HG03354 (cell line): Measurements from ENCODE around the gene KEAP1.
"Not testable (repeated sequence)": the region's sequence is repeated elsewhere in the genome, so short reads cannot be mapped to it uniquely, and the experiment has no call there.

ENCODE experiments used
- ATAC-seq: cut with Tn5 transposase; IDR thresholded peaks from one replicate; pipeline ENCODE4 v1.9.1; 2021; ENCODE audit warnings: mild to moderate bottlenecking; ENCODE audit not compliant: unreplicated experiment, poor library complexity, severe bottlenecking

KEAP1 gene

DNA sequence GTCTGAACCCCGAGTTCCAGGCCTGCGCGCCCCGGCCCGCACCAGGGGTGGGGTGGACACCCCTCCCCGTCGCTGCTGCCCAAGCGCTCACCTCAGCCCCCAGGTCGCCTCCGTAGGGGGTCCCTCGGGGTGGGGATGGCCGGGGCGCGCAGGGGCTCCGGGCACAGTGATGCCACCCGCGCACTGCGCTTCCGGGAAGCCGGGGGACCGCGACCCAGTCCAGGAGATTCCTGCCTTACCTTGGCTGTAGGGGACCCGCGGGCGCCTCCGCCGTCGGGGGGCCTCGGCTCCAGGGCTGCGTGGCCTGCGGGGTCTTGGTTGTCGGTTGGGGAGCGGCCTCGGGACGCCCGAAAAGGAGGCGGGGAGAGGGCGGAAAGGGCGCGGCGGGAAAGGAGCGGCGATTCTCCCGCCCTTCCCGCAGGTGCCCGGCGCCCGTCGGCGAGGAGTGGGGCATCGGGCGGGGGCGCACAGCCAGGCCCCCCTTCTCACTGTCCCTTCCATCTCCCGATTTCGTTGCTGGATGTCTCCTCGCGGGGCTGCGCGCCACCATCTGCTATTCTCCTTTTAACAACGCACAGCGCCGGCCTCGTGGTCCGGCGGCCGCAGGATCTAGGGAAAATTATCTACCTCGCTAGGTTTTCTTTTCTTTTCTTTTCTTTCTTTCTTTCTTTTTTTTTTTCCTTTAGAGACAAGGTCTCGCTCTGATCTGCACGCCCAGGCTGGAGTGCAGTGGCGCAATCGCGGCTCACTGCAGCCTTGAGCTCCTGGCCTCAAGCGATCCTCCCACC is at the start of gene KEAP1:
Gene KEAP1 (minus strand): TSS at position 355 of the 788 bp plus-strand sequence. CDS start 3,323 bp downstream, outside the sequence.
- peak; percentile 39 for ATAC-seq

DNA sequence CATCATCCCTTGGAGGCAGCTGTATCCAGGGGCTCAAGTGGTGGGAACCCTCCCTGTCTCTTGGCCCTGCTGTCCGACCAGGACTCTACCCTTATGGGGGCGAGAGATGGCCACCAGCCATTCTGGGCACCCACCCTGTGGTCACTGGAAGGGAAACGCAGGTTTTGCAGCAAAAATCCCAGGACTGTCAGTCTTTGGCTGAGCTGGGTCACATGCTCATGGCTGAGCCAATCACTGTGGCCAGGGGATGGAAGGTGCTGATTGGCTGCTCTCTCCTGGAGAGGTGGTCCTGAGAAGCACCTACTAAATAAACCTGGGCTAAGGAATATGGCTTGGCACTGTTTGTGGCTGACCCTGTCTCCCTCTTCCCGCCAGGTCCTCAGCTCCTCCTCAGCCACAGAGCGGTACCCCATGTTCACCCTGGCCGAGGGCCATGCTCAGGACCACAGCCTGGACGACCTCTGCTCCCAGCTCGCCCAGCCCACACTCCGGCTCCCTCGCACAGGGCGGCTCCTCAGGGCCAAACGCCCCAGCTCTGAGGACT is 49.4 kb upstream of the KEAP1 start:
- no peak for ATAC-seq

DNA sequence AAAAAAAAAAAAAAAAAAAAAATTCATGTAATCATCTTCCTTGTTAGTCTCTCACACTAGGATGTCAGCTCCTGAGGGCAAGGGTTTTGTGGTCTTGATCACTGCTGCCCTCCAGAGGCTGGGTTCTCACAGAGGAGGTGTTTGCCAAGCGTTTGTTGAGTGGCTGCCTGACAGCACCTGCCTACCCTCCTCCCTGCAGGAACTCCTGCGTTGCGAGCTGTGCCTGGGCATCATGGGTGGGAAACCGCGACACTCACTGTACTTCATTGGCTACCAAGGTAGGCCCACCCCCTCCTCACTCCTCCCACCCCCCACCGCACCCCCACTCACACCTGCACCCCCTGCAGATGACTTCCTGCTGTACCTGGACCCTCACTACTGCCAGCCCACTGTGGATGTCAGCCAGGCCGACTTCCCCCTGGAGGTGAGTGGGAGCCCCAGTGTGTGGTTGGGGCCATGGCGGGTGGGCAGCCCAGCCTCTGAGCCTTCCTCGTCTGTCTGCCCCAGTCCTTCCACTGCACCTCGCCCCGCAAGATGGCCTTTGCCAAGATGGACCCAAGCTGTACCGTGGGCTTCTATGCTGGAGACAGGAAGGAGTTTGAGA is 48.6 kb upstream of the KEAP1 start:
- no peak for ATAC-seq

DNA sequence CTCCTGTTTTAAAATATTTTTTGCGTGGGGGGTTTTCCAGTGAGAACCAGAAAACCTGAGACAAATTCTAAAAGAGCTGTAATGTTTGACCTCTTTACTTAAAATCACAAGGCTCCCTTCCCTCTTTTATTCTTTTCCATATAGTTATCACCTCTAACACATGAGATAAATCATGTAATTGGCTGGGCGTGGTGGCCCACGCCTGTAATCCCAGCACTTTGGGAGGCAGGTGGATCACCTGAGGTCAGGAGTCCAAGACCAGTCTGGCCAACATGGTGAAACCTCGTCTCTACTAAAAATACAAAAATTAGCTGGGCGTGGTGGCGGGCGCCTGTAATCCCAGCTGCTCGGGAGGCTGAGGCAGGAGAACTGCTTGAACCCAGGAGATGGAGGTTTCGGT is 47.9 kb upstream of the KEAP1 start:
- ATAC-seq, result not testable (repeated sequence)

DNA sequence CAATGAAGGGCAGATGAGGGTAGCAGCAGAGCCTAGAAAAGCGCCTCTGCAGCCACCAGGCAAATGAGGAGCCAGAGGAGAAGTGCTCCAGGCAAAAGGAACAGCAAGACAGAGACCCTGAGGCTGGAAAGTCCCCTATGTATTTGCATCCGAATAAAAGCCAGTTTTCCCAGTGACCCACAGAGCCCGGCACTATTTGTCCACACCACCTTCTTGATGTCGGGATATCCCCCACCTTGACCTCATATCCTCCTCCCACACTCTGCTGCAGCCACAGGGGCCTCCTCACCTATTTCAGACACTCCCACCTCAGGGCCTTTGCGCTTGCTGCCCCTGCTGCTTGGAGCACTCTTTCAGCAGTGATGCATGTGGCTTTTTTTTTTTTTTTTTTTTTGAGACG is 47.2 kb upstream of the KEAP1 start:
- no peak for ATAC-seq

DNA sequence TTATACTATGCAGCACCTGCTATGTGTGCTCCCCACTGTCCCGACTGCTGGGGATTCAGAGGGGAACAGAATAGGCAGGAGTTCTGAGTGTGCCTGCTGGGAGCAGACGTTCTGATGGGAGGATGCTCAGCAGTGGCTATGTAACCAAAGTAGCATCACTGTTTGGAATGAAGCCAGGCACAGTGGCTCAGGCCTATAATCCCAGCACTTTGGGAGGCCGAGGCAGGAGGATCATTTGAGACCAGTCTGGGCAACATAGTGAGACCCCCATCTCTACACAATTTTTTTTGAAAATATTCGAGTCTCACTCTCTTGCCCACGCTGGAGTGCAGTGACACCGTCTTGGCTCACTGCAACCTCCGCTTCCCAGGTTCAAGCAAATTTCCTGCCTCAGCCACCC is 46.6 kb upstream of the KEAP1 start:
- no peak for ATAC-seq

DNA sequence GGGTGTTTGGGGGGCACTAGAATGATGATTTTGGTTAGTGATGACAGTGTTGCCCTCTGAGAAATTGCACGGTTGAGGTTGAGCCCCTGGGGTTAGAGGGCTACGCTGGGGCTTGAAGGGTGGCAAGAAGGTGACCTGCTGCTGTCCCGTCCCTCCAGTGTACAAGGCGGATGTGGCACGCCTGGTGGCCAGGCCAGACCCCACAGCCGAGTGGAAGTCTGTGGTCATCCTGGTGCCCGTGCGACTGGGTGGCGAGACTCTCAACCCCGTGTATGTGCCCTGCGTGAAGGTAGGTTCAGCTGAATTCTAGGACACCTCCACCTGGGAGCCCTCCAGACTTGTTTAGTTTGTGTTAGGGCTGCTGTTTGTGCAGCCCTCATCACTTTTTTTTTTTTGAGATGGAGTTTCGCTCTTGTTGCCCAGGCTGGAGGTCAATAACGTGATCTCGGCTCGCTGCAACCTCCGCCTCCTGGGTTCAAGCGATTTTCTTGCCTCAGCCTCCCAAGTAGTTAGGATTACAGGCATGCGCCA is 45.7 kb upstream of the KEAP1 start:
- no peak for ATAC-seq

DNA sequence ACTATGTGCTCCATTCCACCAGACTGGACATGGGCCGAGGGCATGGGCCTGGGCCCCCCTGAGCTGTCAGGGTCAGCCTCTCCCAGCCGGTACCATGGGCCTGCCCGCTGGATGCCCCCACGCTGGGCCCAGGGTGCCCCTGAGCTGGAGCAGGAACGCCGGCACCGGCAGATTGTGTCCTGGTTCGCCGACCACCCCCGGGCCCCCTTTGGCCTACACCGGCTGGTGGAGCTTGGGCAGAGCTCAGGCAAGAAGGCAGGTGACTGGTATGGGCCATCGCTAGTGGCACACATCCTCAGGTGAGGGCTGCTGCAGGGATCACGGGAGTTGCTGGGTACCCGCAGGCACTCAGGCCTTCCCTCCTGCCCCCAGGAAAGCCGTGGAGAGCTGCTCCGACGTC is 43.7 kb upstream of the KEAP1 start:
- ATAC-seq, result no peak

DNA sequence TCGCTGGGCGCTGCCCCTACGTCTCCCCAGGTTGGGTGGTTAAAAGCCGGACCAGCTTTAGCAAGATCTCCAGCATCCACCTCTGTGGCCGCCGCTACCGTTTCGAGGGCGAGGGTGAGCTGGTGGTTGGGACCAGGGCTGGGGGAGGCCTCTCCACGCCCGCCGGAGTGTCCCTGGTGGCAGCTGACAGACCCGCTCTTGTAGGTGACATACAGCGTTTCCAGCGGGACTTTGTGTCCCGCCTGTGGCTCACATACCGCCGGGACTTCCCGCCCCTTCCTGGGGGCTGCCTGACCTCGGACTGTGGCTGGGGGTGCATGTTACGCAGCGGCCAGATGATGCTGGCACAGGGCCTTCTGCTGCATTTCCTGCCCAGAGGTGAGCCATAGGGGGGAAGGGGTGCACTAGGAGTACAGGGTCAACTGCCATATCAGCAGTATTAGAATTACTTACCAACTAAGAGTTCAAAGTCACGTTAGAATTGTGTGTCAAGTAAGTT is 41.6 kb upstream of the KEAP1 start:
- no peak for ATAC-seq

DNA sequence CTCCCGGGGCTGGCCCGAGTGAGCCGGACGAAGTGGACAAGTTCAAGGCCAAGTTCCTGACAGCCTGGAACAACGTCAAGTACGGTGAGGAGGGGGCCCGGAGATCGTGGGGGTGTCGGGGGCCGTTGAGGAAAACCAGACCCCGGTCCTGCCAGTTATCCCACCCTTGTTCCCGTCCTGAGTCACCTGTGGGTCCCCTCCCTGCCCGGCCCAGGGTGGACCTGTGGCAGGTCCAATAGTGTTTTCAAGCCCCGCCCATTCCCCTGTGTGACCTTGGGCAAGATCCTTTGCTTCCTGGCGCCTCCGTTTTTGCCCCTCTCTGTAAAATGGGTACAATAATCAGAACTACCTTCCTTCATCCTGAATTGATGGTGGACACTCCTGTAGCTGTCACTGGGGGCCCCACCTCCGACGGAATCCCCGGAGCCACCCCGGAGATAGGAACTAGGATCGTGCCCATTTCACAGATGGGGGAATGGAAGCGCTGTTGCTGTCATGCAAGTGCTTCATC is 41.1 kb upstream of the KEAP1 start:
- ATAC-seq, result no peak

DNA sequence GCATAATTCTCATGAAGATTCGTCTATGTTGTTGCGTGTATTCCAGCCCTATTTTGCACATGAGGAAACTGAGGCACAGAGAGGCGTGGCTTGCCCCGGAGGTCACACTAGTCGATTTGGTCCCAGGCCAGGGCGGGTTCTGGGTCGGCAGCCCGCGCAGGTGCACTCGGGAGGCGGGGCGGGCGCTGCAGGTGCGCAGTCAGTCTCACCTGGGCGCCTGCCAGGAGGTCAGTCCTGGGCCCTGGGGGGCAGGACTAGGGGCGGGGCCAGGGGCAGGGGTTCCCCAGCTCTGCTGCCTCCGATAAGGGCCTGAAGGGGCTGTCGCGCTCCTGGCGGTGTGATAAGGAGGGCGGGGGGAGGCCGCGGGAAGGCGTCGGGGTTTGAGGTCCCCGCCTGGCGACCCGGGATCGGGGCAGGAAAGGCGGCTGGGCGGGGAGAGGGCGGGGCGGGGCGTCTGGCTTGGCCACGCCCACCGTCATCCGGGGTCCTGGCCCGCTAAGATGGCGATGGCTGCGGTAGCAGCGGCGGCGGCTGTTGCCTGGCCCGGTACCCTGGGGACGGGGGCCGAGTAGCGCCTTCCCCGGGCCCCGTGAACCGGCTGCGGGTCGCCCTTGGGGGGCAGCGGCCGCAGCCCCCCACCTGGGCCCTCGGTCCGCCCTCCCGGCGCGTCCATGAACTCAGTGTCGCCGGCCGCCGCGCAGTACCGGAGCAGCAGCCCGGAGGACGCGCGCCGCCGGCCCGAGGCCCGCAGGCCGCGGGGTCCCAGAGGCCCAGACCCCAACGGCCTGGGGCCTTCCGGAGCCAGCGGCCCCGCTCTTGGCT is 40.5 kb upstream of the KEAP1 start, which contains the start of gene ATG4D:
Gene ATG4D (plus strand): TSS at position 485 of the 822 bp plus-strand sequence. CDS start 187 bp downstream, at position 672.
- peak; percentile 74 for ATAC-seq

DNA sequence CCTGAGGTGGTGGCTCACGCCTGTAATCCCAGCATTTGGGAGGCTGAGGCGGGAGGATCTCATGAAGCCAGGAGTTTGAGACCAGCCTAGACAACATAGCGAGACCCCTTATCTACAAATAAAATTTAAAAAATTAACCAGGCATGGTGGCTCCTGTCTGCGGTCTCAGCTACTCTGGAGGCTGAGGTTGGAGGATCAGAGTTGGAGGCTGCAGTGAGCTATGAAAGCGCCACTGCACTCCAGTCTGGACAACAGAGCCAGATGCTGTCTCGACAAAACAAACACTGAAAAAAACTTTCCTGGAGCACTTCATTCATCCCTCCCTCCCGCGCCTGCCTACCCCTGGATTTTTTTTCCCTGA is 39.9 kb upstream of the KEAP1 start:
- ATAC-seq, result no peak

DNA sequence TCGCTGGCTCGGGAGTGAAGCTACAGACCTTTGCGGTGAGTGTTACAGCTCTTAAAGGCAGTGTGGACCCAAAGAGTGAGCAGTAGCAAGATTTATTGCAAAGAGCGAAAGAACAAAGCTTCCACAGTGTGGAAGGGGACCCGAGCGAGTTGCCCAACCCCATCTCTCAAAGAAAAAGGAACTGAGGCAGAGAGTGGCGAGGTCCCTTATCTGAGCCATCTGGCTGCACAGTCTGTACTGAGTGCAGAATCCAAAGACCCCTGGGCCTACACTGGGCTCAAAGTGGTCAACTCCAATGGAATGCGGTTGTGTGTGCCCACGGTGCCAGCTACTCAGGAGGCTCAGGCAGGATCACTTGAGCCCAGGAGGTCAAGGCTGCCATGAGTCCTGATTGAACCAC is 35.9 kb upstream of the KEAP1 start:
- ATAC-seq, result not testable (repeated sequence)

DNA sequence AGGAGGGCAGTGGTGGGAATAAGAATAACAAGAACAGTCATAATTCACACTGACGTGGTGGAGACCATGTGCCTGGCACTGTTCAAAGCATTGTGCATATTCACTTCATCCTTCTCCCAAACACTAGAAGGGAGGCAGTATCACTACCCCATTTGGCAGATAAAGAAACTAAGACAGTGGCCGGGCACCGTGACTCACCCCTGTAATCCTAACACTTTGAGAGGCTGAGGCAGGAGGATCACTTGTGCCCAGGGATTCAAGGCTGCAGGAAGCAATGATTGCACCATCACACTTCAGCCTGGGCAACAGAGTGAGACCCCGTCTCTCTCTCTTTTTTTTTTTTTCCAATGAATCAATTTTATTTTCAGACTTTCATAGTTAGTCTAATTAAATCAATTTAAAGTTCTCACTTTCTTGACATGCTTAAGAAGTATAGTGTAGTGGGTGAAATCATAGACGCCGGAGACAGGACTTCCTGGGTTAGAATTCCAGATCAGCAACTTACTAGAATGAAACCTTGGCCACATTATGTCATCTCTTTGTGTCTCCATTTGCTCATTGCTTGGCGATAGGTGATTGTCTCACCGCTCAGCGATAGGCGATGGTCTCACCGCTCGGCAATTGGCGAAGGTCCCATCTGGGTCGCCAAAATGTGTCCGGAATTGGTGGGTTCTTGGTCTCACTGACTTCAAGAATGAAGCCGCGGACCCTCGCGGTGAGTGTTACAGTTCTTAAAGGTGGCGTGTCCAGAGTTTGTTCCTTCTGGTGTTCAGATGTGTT is 35.2 kb upstream of the KEAP1 start:
- no peak for ATAC-seq

DNA sequence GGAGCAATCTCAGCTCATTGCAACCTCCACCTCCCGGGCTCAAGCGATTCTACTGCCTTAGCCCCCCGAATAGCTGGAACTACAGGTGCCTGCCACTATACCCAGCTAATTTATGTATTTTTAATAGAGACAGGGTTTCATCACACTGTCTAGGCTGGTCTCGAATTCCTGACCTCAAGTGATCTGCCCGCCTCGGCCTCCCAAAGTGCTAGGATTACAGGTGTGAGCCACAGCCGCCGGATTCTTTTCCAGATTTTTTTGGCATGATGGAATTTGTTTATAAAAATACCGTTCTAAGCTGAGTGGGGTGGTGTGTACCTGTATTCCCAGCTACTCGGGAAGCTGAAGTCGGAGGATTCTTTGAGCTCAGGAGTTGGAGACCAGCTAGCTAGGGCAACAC is 34.5 kb upstream of the KEAP1 start:
- ATAC-seq, result no peak

DNA sequence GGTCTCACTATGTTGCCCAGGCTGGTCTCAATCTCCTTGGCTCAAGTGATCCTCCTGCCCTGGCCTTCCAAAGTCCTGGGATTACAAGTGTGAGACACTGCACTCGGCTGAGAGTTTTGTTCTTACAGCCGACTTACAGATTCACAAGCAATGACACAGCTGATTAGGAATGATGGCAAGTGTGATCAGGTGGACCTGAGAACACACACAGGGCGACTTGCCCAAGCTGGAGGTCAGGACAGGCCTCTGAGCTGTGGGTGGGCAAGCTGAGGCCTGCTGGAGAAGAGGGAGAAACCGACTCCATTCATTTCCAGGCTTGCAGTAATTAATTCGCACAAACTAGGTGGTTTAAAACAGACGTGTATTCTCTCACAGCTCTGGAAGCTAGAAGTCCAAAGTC is 32.5 kb upstream of the KEAP1 start:
- no peak for ATAC-seq

DNA sequence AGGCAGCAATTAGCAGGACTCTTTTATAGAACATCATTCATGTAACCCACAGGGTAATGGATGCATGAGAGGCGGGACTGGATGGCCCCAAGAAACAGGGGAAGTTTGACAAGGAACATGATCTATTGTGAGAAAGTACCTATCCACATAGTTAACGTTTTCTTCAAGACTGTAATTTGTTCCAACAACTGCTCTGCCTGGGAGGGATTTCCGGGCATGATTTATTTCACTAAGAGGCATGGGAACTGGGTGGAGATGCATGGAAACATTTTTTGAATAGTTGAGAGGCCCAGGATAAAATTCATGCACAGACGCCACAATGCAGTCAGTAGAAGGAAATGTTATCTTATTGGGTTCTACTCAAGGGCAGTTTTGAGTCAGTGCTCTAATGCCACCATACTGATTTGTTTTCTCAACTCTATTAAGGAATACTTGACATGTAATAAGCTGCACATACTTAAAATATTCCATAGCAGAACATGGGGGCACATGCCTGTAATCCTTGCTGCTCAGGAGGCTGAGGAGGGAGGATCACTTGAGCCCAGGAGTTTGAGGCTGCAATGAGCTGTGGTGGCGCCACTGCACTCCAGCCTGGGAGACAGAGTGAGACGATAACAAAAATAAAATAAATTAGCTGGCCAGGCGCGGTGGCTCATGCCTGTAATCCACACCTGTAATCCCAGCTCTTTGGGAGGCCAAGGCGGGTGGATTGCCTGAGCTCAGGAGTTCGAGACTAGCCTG is 30.7 kb upstream of the KEAP1 start:
- ATAC-seq, result no peak

DNA sequence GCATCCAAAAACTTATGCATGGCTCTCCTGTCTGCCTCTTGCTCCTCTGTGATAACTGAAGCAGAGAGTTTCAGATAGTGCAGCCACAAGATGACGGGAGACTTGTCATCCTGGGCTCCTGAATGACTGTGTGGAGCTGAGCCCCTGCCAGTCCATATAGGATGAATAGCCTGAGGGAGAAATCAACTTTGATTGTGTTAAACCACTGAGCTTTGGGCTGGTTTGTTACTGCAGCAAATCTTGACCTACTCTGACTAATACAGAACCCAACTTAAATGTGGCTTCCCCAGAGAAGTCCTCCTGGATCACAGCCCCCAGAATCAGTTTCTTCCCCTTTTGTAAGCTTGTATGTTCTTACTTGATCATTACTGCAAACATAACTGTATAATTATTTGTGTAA is 29.3 kb upstream of the KEAP1 start:
- ATAC-seq, result no peak
